ENCODE results near the gene TMEM150B. TPM values are rescaled to one million over a fixed set of nuclear protein-coding genes. Genes with fewer than 3 reads are reported as not detected.

Gene TMEM150B
- total and polyA plus RNA-seq, 9 of the 15 experiments (the other 6 are each of a cell fraction or from before 2014, with no cell fraction given), result 0.47 to 1.3 (median 0.74) TPM; not detected in 2

GRCh38 chr19:55311797-55312196, 13.3 kb downstream of the TMEM150B start:
- peaks cover 9 to 35% of the 10 kb centered on the region in 2 experiments; a peak in 4 of 5 replicates for H3K4me1 ChIP-seq (replicated peaks in 1 of 2; ENCODE audit: control insufficient read depth in 2 of 2, insufficient read depth in 2 of 2, low read length in 2 of 2)
- FAIRE-seq (no peak), DNase-seq (ENCODE audit: extremely low read depth in 1 of 4, low spot score in 3 of 4) (no peak), ATAC-seq (no peak)
- H3K27ac ChIP-seq (ENCODE audit: extremely low read depth, low read depth, low read length), result no peak overlapping the region
- ChIA-PET POLR2A (interaction anchor here (0.6 to 1.3 kb wide), 3 partner anchors 10 to 76 kb away, joined by 3 to 4 read pairs (median 3); no protein-coding TSS in a partner anchor), CTCF (ENCODE audit: low intra/inter-chr PET ratio) (no interaction called here)
- no peaks in the 10 kb centered on the region for H3K27me3 ChIP-seq (ENCODE audit: control insufficient read depth in 2 of 2, insufficient read depth in 2 of 2, low read length in 2 of 2)
- no peak overlapping the region for H3K4me3 ChIP-seq
- BruUV-seq (replicated peaks), result no TSS peak
- H3K79me2 ChIP-seq (ENCODE audit: control insufficient read depth, insufficient read depth, low read length), result no peaks in the 10 kb centered on the region
- no peaks in the 10 kb centered on the region for H3K36me3 ChIP-seq (ENCODE audit: control insufficient read depth, insufficient read depth, low read length)
- intact Hi-C loops (cut with micrococcal nuclease) (no loop called here), in situ Hi-C loops (cut with MboI) (no loop called here)
- H4K20me1 ChIP-seq (replicated peaks; ENCODE audit: control insufficient read depth, insufficient read depth, low read length), result no peaks in the 10 kb centered on the region
- no peaks in the 10 kb centered on the region for H3K9me1 ChIP-seq (ENCODE audit: control insufficient read depth, insufficient read depth, low read length)
- no peak overlapping the region for H2AFZ ChIP-seq (ENCODE audit: low read depth, low read length)
- no peak overlapping the region for H3K4me2 ChIP-seq (ENCODE audit: insufficient read depth, low read length)
- 91% methylated on average over 12 of the region's 18 CpGs for WGBS (ENCODE audit: insufficient coverage, low coverage, missing lambda C conversion rate)
- no peaks in the 10 kb centered on the region for H3K9me3 ChIP-seq (replicated peaks; ENCODE audit: control insufficient read depth, insufficient read depth, low read depth, low read length)
- TF ChIP-seq ZBTB2 (IDR thresholded peaks at IDR 0.05) (no peak), POLR2AphosphoS2 (IDR thresholded peaks at IDR 0.05; ENCODE audit: low read length) (no peak), ZBTB34 (CRISPR knock-in tag; IDR thresholded peaks at IDR 0.05) (no peak), RB1 (IDR thresholded peaks at IDR 0.05; ENCODE audit: low read depth) (no peak), SNAPC5 (CRISPR knock-in tag; IDR thresholded peaks at IDR 0.05) (no peak)
- H3K9ac ChIP-seq (ENCODE audit: insufficient read depth in 1 of 2, low read depth in 2 of 2, low read length in 2 of 2), result no peak overlapping the region; a peak in 1 of 4 replicates

All from K562 (cell line).